GM18517 (cell line): ENCODE results near the gene FBXO46.
"Not testable (repeated sequence)": the region's sequence is repeated elsewhere in the genome, so short reads cannot be mapped to it uniquely, and the experiment has no call there.

Experiments used
- ATAC-seq: cut with Tn5 transposase; IDR thresholded peaks from one replicate; pipeline ENCODE4 v1.9.1; 2021; ENCODE audit warnings: mild to moderate bottlenecking, moderate library complexity; ENCODE audit not compliant: unreplicated experiment

FBXO46 gene

DNA sequence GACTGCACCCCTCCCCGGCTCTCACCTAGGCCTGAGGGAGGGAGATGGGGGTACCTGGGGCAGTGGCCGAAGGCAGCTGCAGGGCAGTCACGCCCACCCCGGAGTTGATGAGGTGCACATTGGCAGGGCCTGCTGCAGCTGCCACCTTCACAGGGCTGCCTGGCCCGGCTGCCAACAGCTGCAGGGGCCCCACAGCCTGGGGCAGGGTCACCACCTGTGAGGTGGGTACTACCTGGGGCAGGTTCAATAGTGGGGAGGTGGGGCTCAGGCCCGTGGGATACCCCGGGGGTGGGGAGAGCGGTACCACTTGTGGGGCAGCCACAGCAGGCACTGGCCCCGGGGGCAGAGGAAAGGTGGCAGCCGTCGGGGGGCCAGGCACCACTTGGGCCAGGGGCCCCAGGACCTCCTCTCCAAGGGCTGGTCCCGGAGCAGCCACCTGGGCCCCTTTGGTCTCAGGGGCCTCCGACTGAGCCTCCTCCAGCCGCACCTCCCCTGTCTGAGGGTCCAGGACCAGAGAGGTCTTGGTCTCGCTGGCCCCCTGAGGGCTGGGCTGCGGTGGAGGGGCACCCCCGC is 35.7 kb upstream of the FBXO46 start:
- ATAC-seq = no peak

DNA sequence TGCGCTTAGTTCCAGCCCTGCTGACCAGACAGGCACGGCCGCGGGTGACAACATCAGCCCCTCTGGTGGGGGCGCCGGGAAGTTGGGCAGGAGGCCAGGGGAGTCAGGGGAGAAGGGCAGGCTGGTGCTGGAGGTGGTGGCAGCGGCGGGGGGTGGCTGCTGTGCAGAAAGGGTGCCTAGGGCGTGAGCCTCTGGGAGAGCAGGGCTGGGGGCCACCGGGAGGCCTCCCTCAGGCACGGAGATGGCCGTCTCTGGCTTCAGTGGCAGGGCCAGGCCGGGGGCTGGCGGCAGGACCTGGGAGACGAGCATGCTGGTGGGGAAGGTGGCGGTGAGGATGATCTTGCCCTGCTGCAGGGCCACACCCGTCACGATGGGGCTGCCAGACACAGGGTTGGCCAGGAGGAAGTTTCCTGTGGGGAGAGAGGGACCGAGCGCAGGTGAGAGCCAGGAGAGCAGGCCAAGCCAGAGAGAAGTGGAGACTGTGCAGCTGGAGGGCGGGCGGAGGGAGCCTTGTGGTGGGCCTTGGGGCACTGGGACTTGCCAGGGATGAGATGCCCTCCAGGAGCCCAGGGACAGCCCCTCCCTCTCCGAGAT is 35.1 kb upstream of the FBXO46 start:
- no peak for ATAC-seq

DNA sequence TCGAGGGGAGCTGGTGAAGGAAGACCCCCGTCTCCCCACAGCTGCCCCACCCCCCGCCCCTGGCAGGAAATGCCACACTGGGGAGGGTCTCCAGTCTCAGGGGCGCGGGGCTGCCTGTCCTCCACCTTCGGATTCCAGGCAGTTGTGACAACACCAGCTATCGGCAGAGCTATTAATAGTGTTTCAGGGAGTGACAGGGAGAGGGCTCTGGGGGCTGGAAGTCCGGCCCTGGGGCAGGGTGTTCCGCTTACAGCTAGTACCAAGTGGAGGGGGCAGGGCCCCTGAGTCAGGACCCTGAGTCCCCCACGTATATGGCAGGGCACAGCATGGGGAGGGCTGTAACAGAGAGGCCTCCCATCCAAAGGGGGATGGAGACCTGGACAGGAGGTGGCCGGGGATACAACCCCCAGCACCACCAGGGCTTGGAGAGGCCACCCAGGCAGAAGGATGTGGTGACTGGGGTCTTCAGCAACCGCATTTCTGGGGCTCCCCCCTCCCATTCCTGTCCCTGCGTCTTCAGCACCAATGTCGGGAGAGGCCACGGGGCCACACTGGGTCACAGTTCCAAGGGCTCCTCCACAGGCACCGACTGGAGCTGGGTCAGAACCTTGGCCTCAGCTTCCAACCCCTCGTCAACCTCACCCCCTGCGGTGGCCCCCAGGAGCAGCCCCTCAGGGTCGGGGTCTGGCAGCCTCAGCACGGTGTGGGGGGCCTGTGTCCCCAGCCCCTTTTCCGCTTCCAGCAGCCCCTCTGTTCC is 34.4 kb upstream of the FBXO46 start:
- no peak for ATAC-seq

DNA sequence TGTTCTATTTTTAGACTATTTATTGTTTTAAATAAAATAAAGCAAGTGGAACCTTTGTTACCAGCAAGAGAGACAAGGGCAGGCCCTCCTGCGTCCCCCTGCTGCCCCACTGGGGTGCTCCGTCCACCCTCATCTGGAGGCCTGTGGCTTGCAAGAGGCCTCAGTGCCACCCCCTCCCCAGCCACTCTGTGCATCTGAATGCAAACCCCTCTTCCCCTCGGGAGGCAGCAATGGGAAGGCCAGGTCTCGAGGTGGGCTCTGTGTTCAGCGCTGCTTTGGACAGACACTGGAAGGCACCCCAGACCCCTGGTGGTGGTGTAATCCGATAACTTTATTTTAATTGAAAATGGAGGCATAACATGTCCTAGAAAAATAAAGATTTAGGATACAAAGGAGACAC is 33.8 kb upstream of the FBXO46 start:
- ATAC-seq = no peak

DNA sequence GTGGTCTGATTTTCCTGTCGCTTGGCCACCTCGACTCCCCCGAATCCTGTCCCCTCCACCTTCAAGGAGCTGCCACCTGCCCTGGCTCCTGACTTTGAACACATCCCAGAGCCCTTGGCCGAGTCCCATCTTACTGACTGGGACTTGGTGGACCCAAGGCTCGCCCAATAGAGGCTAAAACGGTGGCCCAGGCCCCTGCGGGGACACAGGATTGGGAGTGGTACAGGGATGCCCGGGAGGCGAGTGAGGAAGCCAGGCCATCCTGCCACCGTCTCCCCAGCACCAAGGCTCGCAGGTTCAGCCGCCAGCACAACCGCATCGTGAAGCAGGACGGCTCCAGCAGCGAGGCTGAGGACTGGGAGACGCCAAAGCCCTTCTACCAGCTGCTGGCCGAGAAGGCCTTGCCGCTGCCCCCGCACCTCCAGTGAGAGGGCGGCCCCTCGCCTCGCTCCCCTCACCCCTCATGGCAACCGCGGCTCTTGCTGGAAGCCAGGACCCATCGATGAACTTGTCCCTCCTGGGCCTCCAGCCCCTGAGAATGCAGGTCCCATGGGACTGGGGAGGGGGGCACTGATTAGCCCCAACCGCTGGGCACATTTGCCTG is 33.1 kb upstream of the FBXO46 start:
- ATAC-seq = no peak

DNA sequence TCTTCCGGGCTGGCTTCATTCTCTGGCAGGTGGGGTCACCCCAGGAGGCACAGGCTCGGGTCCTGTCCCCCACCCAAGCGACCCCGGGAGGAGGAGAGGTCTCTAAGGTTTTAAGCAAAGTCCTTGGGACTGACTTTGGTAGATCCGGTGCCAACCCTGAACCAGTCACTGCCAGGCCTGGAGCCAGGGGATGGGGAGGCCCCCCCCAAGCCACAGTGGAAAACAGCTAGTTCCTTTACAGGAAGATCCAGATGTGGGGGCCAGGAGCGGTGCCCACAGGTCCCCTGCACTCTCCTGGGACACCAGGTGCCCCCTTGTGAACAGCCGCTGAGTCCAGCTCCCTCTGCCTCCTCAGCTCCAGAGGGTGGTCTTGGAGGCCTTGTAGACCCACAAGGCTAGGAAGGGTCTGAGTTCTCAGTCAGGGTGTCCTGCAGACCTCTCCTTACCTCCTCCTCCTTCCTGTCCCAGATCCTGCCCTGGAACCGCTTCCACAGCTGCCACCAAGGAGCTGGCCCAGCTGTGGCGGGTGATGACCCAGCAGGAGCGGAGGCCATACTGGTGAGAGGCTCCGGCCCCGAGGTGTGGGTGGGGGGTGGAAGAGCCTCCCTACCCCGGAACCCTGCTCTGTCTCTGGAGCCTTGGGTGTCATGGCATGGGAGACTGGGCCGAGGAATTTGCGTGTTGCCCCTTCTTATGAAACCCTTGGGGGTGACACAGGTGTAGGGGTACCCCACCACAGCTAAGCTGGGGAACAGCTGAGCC is 32.4 kb upstream of the FBXO46 start:
- no peak for ATAC-seq

DNA sequence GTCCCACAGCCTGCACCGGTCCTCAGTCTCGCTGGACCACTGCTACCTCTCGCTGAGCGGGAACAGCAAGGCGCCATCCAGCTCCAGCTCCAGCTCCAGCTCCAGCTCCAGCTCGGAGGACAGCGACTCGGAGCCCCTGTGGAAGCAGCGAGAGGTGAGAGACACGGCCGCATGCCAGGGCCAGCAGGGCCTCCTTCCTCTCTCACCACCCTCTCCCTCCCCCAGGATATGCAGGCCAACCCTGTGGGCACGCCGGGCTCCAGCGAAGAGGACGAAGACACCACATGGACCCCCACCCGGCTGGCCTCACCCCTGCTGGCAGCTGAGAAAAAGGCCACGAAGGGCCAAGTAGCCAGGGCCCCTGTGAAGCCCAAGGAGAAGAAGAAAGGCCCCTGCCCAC is 31.0 kb upstream of the FBXO46 start:
- ATAC-seq = no peak

DNA sequence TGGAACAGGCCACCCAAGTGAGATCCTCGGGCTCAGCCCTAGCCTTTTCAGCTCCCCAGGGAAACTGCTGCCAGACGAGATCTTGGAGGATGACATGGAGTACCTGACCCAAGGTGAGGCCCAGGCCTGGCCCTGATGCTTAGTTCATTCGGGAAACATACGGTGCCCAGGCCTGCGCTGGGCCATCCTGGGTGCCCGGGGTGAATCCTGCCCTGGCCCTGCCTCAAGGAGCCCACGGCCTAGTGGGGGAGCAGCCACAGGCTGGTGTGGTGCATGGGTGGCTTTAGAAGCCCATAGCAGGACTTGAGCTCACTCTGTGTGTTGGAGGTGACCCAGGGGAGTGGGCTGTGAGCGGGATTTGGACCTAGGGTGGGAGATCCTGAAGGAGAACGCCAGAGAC is 28.2 kb upstream of the FBXO46 start:
- ATAC-seq = no peak

DNA sequence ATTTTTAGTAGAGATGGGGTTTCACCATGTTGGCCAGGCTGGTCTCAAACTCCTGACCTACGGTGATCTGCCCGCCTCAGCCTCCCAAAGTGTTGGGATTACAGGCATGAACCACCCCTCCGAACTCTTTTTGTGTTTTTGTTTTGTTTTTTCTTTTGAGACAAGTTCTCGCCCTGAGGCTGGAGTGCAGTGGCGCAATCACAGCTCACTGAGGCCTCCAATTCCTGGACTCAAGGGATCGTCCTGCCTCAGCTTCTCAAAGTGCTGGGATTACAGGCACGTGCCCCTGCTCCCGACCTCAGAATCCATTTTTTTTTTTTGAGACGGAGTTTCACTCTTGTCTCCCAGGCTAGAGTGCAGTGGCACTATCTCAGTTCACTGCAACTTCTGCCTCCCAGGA is 27.0 kb upstream of the FBXO46 start:
- no peak for ATAC-seq

DNA sequence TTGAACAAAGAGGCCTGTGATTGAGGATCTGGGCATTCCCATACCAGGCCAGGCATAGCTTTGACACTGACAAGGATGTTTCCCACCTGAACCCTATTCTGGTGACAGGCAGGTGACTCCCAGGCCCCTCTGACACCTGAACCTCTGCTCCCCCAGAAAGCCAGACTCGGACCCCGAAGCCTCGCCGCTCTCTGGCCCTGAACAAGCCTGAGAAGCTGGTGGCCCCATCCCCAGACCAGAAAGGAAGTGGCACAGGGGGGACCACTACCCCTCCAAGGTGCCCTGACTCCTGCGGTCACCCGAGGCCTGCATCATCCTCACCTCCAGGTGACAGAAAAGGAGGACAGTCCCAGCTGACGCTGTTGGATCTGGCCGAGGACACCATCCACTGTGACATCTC is 23.6 kb upstream of the FBXO46 start:
- no peak for ATAC-seq

DNA sequence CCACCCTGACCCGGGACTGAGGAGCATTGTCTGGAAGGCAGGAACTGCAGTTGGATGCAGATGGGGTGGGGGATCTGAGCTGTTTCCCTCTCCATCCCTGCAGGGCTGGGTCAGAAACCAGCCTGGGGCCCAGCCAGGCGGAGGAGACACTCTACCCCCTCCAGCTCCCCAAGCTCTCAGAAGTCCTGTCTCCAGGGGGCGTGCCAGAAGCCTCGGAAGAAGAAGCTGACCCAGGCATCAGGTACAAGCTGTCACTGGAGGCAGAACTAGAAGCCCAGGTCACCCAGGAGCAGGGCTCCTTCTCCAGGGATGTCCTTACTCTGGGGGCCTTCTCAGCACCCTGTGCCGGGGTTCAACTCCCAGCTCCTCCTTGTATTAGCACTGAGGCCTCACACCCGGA is 22.9 kb upstream of the FBXO46 start:
- ATAC-seq = no peak

DNA sequence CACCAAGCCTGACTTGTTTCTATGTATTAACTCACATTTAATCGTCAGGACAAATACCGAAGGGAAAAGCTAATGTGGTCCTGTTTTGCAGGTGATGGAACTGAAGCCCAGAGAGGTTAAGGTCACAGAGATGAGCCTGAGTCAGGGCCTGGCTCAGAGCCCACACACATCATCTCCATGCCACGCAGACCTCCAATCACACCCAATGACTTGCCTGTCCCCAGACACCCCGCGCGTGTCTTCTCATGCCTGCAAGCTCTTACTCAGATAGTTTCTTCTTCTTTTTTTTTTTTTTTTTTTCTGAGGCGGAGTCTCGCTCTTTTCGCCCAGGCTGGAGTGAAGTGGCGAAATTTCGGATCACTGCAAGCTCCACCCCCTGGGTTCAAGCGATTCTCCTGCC is 21.9 kb upstream of the FBXO46 start:
- no peak for ATAC-seq

DNA sequence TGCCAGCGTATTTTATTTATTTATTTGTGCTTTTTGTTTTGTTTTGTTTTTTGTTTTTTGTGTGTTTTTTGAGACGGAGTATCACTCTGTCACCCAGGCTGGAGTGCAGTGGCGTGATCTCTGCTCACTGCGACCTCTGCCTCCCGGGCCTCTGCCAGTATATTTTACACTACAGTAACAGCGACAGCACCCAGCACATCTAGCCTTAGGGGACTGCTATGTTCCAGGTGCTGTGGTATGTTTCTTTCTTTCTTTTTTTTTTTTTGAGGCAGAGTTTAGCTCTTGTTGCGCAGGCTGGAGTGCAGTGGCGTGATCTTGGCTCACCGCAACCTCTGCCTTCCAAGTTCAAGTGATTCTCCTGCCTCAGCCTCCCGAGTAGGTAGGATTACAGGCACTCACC is 20.8 kb upstream of the FBXO46 start:
- ATAC-seq = not testable (repeated sequence)

DNA sequence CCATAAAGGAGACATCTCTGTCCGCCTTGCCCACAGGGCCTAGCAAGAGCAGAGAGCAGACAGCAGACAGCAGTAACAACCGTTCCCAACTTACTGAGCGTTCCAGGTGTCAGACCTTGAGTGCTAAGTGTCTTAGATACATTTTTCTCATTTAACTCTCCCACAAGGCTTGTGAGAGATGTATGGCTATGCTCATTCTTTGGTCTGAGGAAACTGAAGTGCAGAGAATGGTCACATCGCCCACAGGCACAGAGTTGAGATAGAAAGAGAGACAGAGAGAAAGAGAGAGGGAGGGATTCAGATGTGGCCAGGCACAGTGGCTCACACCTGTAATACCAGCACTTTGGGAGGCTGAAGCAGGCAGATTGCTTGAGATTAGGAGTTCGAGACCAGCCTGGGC is 16.8 kb upstream of the FBXO46 start:
- no peak for ATAC-seq

DNA sequence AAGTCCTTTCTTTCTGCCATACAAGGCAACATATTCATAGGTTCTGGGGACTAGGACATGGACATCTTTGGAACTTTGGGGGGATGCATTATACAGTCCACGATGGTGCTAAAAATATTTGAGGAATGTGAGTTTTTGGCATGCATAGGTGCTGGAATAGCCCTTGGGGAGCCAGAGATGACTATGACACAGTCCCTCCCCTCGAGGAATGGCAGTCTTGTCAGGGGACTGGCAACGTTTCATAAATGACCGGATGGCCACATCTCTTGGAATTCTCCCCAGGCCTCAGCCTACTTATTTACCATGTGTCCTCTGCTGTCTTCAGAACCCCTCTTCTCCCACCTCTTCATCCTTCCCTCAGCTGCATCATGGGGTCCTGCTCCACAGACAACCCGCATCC is 16.2 kb upstream of the FBXO46 start:
- no peak for ATAC-seq

DNA sequence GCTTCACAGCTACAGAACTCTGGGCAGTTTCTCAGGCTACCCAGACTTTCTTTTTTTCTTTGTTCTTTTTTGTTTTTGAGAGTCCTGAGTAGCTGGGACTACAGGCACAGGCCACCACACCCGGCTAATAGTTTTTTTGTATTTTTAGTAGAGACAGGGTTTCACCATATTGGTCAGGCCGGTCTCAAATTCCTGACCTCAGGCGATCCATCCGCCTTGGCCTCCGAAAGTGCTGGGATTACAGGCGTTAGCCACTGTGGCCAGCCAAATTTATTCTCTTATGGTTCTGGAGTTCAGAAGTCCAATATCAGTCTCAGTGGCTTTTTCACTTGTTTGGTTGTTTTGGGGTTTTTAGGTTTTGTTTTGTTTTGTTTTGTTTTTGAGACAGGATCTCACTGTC is 14.9 kb upstream of the FBXO46 start:
- ATAC-seq = no peak

DNA sequence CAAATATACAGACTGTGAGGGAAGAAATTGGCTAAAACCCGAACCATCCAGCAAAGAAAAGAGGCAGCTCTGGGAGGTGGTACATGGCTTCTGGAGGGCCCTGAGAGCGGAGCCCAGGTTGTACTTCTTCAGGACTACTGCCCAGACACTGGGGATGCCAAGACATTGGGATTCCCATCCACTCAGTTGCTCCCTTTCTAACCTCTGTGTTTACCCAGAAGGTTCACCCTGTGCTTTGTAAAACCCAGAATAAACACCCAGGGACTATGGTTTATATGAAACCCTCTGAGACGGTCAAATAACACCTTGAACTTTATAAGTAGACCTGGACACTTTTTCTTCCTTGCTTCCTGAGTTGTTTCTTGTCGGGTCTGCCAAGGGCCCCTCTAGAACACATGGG is 12.3 kb upstream of the FBXO46 start:
- no peak for ATAC-seq

DNA sequence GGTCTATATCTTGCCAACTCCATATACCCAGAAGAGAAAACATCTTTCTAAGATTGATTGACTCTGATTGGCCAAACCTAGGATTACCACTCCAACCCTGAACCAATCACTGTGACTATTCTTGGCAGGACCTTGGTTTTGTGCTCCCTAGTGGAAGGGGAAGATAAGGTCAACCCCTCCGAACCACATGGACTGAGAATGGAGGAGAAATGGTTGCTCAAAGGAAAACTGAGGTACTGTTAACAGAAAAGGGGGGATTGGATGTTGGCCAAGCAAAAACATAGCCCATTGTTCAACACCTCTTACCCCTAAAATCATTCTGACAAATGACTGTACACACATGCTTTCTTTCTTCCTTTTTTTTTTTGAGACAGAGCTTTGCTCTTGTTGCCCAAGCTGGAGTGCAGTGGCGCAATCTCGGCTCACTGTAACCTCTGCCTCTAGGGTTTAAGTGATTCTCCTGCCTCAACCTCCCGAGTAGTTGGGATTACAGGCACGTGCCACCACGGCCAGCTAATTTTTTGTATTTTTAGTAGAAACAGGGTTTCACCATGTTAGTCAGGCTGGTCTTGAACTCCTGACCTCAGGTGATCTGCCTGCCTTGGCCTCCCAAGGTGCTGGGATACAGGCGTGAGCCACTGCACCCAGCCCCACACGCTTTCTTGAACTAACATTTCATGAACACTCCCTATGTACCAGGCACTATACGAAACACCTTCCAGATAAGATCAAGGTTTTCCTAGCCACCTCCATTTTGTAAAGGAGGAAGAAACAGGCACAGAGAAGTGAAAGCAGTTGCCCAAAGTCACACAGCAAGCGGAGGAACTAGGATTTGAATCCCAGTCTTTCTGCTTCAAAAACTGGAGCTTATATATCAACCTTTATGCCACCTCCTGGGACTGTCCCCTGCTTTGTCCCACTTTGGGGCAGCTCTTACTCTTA is 9.1 kb upstream of the FBXO46 start:
- ATAC-seq = no peak

DNA sequence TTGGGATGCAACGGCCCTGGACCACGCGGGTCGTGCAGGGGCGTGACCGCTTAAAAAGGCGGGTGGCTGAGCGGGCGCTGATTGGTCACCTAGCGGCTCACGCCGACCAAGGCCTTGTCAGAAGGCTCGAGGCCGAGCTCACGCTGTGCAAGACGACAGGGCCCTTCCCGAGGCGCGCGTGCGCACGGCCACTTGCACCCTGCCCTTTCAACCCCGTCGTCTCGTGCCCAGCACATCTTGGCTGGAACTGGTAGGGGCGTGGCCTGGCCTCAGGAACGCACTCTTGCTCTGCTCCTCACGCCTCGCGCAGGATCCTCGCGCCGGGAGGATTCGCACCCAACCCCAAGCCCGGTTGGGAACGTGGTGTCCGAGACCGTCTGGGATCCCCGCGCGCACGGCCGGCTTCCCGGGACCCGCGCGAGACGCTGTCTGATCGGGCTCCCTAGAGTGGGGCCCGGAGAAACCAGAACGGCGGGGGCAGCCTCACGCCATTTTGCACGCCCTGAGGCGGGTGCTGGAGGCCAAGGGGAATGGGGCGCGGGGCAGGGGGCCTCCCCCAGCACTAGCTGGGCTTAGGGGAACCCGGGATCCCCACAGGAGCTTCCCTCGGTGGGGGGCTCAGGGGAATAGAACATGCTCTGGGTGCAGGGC is 2.6 kb upstream of the FBXO46 start, which contains the start of gene MEIOSIN:
MEIOSIN (plus strand) TSS at position 280 of the 651 bp plus-strand sequence. CDS start 1,938 bp downstream, outside the sequence.
- no peak for ATAC-seq
